GM21390 (cell line): ENCODE data around the gene SMAD3.
"Not testable (repeated sequence)": the region's sequence is repeated elsewhere in the genome, so short reads cannot be mapped to it uniquely, and the experiment has no call there.

Experiments used
- ATAC-seq: cut with Tn5 transposase; IDR thresholded peaks from one replicate; pipeline ENCODE4 v1.9.1; 2021; ENCODE audit not compliant: unreplicated experiment

Gene SMAD3

GRCh38 chr15:67107014-67107812, 41.8 kb downstream of the SMAD3 start:
- ATAC-seq, result no peak

- no peak for ATAC-seq
Observed at GRCh38 chr15:67108122-67108961, 42.9 kb downstream of the SMAD3 start.

DNA sequence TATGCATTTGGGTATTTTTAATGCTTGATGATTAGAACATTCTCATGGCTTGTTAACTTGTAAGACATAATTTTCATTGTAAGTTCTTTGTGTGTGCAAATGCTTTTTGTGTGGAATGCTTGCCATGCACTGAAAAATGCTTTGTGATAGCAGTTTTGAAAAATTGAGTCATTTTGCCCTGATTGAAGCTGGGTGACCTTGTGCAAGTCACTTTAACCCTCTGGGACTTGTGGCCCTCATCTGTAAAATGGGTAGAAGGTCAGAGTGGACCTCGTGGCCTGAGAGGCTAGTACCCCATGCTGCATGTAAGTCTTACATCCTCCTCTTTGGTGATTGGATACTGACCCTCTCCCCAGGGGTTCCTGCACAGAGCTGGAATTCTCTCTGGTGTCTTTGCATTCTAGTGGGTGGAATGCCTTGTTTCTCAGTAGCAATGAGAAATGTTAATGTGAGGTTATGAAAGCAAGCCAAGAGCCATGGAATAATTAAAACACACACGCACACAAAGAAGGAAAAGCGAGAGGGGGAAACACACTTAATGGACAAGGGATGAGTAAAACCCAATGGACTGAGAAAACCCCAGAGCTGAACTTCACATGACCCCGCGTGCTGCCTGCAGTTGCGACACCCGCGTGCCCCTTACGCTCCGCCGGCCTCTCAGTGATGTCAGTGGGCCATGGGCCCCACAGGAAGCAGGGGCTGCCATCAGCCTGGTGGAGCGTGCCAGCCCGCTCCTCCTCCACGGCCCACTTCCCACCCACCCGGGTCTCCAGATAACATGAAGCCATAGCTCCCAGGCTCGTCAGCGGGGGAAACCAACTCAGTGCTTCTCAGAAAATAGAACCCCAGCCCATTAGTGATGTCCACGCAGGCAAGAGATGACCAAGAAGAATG, 44.0 kb downstream of the SMAD3 start:
- ATAC-seq, result no peak

- no peak for ATAC-seq
Observed at GRCh38 chr15:67110361-67110781, 45.0 kb downstream of the SMAD3 start.

GRCh38 chr15:67110958-67111864, 45.8 kb downstream of the SMAD3 start:
- ATAC-seq, result no peak

GRCh38 chr15:67114046-67114445, 48.6 kb downstream of the SMAD3 start:
- no peak for ATAC-seq

- ATAC-seq, result no peak
Observed at GRCh38 chr15:67114846-67115585, 49.6 kb downstream of the SMAD3 start.

GRCh38 chr15:67115586-67115969, 50.2 kb downstream of the SMAD3 start:
- ATAC-seq, result no peak

DNA sequence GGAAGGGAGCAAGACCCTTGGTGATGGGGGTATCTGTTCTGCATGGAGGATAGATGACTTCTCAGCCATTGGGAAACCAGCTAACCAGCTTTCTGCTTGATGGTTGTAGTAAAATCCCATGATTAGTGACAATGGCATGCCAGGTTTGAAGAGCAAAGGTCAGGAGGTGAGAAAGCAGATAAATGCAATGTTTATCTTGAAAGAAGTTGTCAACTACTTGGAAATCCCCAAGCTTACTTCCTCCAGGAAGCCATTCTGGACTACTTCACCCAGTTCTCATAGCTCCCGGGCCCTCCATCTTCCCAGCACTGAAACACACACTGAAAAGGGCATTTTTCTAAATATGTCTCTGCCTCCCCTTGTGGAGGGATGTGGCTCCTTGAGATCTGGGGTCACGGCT, 51.3 kb downstream of the SMAD3 start:
- no peak for ATAC-seq

GRCh38 chr15:67117370-67117769, 52.0 kb downstream of the SMAD3 start:
- no peak for ATAC-seq

GRCh38 chr15:67118808-67119207, 53.4 kb downstream of the SMAD3 start:
- no peak for ATAC-seq

GRCh38 chr15:67119238-67119846, 53.9 kb downstream of the SMAD3 start:
- no peak for ATAC-seq

- ATAC-seq, result no peak
Observed at GRCh38 chr15:67120009-67120838, 54.8 kb downstream of the SMAD3 start.

DNA sequence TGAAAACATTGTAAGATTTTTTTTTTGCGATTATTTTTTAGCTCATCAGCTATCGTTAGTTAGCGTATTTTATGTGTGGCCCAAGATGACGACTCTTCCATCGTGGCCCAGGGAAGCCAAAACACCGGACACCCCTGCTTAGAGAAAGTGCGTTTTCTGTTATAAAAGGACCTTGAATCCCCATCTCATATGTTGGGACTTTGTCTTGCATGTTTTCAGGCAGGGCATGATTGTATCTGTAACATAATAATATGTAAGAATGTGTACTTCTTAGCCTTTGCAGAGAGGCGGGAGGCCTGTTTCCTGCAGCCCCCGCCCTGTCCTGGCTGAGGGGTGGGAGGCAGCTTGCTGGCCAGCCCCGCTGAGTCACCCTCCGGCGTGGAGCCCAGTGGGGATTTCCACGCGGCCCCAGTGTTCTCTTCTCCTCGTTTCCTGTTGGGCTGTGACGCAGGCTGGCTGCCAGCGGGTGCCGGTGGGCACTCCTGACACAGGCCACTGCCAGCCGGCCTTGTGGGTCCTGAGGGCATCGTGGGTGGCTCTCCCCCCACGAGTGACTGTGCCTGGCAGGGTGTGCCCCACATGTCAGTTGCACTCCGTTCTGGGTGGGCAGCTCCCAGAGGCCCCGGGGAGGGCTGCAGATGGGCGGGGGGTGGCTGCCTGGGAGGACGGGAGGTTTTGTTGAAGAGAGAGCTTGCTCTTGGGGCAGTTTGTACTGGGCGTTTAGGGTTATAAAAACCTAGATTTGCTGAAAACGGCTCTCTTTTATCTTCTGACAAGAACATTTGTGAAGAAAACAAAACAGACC, 55.6 kb downstream of the SMAD3 start:
- ATAC-seq, result peak; percentile 70

- ATAC-seq, result no peak
Observed at GRCh38 chr15:67121644-67122605, 56.5 kb downstream of the SMAD3 start.

DNA sequence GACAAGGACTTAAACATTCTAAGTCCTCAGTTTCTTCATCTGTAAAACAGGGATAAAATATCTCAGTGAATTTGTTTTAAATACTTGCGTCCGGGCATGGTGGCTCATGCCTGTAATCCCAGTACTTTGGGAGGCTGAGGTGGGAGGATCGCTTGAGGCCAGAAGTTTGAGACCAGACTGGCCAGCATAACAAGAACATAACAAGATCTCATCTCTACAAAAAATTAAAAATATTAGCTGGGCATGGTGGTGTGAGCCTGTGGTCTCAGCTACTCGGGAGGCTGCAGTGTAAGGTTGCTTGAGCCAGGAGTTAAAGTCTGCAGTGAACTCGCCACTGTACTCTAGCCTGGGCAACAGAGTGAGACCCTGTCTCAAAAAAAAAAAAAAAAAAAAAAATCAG, 57.4 kb downstream of the SMAD3 start:
- ATAC-seq, result not testable (repeated sequence)
